ENCODE measurements around the gene NELL1.

The NELL1 gene

DNA sequence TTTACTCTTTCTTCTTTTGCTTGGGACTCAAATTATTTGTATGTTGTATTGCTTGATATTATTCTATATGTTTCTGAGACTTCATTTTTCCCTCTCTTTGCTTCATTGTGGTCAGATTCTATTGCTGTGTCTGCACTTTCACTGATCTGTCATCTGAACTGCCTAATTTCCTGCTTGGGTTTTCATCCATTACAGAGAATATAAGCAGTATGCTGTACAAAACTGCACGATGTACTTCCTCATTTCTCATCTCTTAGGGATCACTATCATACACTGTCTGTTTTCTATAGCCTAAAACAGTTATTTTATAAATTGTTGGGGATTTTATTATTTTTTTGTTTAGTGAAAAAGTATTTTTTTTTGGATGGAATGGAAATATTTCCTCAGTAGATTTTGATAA, 786.8 kb downstream of the NELL1 start:
- TF ChIP-seq, protein P1, sequence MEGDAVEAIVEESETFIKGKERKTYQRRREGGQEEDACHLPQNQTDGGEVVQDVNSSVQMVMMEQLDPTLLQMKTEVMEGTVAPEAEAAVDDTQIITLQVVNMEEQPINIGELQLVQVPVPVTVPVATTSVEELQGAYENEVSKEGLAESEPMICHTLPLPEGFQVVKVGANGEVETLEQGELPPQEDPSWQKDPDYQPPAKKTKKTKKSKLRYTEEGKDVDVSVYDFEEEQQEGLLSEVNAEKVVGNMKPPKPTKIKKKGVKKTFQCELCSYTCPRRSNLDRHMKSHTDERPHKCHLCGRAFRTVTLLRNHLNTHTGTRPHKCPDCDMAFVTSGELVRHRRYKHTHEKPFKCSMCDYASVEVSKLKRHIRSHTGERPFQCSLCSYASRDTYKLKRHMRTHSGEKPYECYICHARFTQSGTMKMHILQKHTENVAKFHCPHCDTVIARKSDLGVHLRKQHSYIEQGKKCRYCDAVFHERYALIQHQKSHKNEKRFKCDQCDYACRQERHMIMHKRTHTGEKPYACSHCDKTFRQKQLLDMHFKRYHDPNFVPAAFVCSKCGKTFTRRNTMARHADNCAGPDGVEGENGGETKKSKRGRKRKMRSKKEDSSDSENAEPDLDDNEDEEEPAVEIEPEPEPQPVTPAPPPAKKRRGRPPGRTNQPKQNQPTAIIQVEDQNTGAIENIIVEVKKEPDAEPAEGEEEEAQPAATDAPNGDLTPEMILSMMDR (conservative IDR thresholded peaks at IDR 0.05; ENCODE audit: low read length) = no peak
- TF ChIP-seq EZH2phosphoT487 (IDR thresholded peaks at IDR 0.05; ENCODE audit: borderline replicate concordance) = no peak

DNA sequence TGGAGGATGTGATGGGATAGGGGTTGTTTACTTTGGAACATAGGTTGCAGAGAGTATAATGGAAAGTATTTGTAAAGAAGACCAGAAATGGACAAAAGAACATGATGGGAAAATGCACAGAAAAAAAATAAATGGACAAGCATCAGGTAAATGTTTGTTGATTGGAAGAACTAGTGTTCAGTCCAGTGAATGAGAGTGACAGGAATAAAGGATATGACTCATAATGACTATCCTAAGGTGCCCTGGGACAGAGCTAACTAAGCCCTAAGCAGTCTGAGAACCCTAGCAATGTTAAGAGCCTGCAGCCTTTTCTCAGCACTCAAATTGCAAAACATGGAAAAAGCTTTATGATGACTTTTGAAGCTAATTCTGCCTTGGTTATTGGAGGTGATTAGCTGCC, 790.7 kb downstream of the NELL1 start:
- no peaks in the 10 kb centered on the region for H3F3A ChIP-seq (ENCODE audit: low read depth)
- H3K4me1 ChIP-seq (ENCODE audit: insufficient read depth, low read length, poor library complexity, severe bottlenecking) = no peaks in the 10 kb centered on the region
- H3K4me3 ChIP-seq (ENCODE audit: low read length, poor library complexity, severe bottlenecking) = no peak overlapping the region
- H3K79me2 ChIP-seq (ENCODE audit: insufficient read depth, low read length) = no peaks in the 10 kb centered on the region
- no peaks in the 10 kb centered on the region for H3K9me2 ChIP-seq (replicated peaks; ENCODE audit: low read depth, low read length)
- H4K20me1 ChIP-seq (ENCODE audit: insufficient read depth, low read length, poor library complexity, severe bottlenecking) = no peaks in the 10 kb centered on the region
- no peaks in the 10 kb centered on the region for H3K9me3 ChIP-seq (ENCODE audit: insufficient read depth, low read depth, low read length)
- no peak overlapping the region for H3K4me2 ChIP-seq (ENCODE audit: low read depth, low read length, poor library complexity, severe bottlenecking)
- no peak overlapping the region for H2AFZ ChIP-seq (ENCODE audit: low read length)
- H3K27me3 ChIP-seq (ENCODE audit: insufficient read depth, low read length, poor library complexity, severe bottlenecking) = no peaks in the 10 kb centered on the region
- H3K36me3 ChIP-seq (ENCODE audit: insufficient read depth, low read length) = no peaks in the 10 kb centered on the region
- TF ChIP-seq EZH2phosphoT487 (IDR thresholded peaks at IDR 0.05; ENCODE audit: borderline replicate concordance) = no peak
- TF ChIP-seq, protein P1 (conservative IDR thresholded peaks at IDR 0.05; ENCODE audit: low read length) = no peak
- H3K9ac ChIP-seq (ENCODE audit: low read depth, low read length, poor library complexity, severe bottlenecking) = no peak overlapping the region

More for the DNA sequence above, 786.8 kb downstream of the NELL1 start:
- Histone ChIP-seq H2AFZ (ENCODE audit: low read length) (no peak overlapping the region), H3K27me3 (ENCODE audit: insufficient read depth, low read length, poor library complexity, severe bottlenecking) (no peaks in the 10 kb centered on the region), H4K20me1 (ENCODE audit: insufficient read depth, low read length, poor library complexity, severe bottlenecking) (no peaks in the 10 kb centered on the region), H3K9me3 (ENCODE audit: insufficient read depth, low read depth, low read length) (no peaks in the 10 kb centered on the region), H3K79me2 (ENCODE audit: insufficient read depth, low read length) (no peaks in the 10 kb centered on the region), H3K9ac (ENCODE audit: low read depth, low read length, poor library complexity, severe bottlenecking) (no peak overlapping the region), H3K4me1 (ENCODE audit: insufficient read depth, low read length, poor library complexity, severe bottlenecking) (no peaks in the 10 kb centered on the region), H3K36me3 (ENCODE audit: insufficient read depth, low read length) (no peaks in the 10 kb centered on the region), H3K4me2 (ENCODE audit: low read depth, low read length, poor library complexity, severe bottlenecking) (no peak overlapping the region), H3K9me2 (replicated peaks; ENCODE audit: low read depth, low read length) (no peaks in the 10 kb centered on the region), H3F3A (ENCODE audit: low read depth) (no peaks in the 10 kb centered on the region), H3K4me3 (ENCODE audit: low read length, poor library complexity, severe bottlenecking) (no peak overlapping the region)

DNA sequence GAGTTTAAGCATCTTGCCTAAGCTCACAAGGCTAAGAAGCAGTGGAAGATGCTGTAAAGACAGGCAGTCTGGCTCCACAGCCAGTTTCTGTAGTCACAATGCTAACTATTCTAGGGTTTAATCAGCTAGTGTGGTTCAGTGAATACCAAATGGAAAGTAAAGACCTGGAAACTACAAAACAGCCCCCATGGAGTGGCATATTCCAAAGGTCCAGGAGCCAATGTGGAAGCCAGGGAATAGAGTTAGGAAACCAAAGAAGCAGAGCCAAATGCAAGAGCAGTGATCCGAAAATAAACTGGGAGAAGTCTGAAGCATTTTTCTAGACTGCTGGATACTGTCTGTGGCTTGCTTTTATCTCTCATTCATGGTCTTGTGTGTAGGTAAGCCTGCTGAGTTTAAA, 792.3 kb downstream of the NELL1 start:
- Histone ChIP-seq H3K36me3 (ENCODE audit: insufficient read depth, low read length) (no peaks in the 10 kb centered on the region), H3K4me2 (ENCODE audit: low read depth, low read length, poor library complexity, severe bottlenecking) (no peak overlapping the region), H3K4me3 (ENCODE audit: low read length, poor library complexity, severe bottlenecking) (no peak overlapping the region), H3K4me1 (ENCODE audit: insufficient read depth, low read length, poor library complexity, severe bottlenecking) (no peaks in the 10 kb centered on the region), H3K9ac (ENCODE audit: low read depth, low read length, poor library complexity, severe bottlenecking) (no peak overlapping the region), H4K20me1 (ENCODE audit: insufficient read depth, low read length, poor library complexity, severe bottlenecking) (no peaks in the 10 kb centered on the region), H3F3A (ENCODE audit: low read depth) (no peaks in the 10 kb centered on the region), H3K9me3 (ENCODE audit: insufficient read depth, low read depth, low read length) (no peaks in the 10 kb centered on the region), H2AFZ (ENCODE audit: low read length) (no peak overlapping the region), H3K9me2 (replicated peaks; ENCODE audit: low read depth, low read length) (no peaks in the 10 kb centered on the region), H3K27me3 (ENCODE audit: insufficient read depth, low read length, poor library complexity, severe bottlenecking) (no peaks in the 10 kb centered on the region), H3K79me2 (ENCODE audit: insufficient read depth, low read length) (no peaks in the 10 kb centered on the region)
- TF ChIP-seq, protein P1 (conservative IDR thresholded peaks at IDR 0.05; ENCODE audit: low read length) = no peak
- TF ChIP-seq EZH2phosphoT487 (IDR thresholded peaks at IDR 0.05; ENCODE audit: borderline replicate concordance) = no peak
